Upper lobe of left lung (tissue), 4 donors: Measurements from ENCODE around the gene GOLGA6D.
"Not testable (repeated sequence)": the region's sequence is repeated elsewhere in the genome, so short reads cannot be mapped to it uniquely, and the experiment has no call there.

Experiments
- CTCF ChIP-seq, 6 experiments: fragments of 450-650 bp in 4 of 6; fragments of 200-600 bp in 2 of 6; sonication (generic) in 2 of 6; IDR thresholded peaks; one replicate each; pipeline ENCODE4 v1.5.1; 2016 to 2019; ENCODE audit warnings: antibody characterized with exemption in 6 of 6
- POLR2AphosphoS5 ChIP-seq, 2 donors: sonication (generic); formaldehyde crosslinking; IDR thresholded peaks; one replicate each; pipeline ENCODE4 v1.5.1; 2017; ENCODE audit warnings: antibody characterized with exemption in 2 of 2

GRCh38 chr15:75302753-75303152 is 20.1 kb downstream of the GOLGA6D start:
- not testable (repeated sequence) for TF ChIP-seq CTCF, POLR2AphosphoS5 (IDR thresholded peaks at IDR 0.05)
